HepG2 (cell line): Measurements from ENCODE around the gene ZMIZ1. TPM values are rescaled to one million over a fixed set of nuclear protein-coding genes. Genes with fewer than 3 reads are reported as not detected.

Source experiments
- ATAC-seq: fragments of 200-7000 bp; cut with Tn5 transposase; 3 replicates; pipeline ENCODE4 v1.9.1; 2020; ENCODE audit warnings: mild to moderate bottlenecking, moderate library complexity
- BruUV-seq: library from RNA; stranded (reverse); fragments of 400-500 nt; replicated peaks from 2 replicates; lab custom pipeline; 2021; lab: Mats Ljungman, UMichigan
- CTCF ChIA-PET: fragments of 300-600 bp; formaldehyde crosslinking; extraction: SDS; loops from one replicate; lab custom pipeline; 2021; ENCODE audit warnings: low total read pairs, inconsistent platforms, low intra/inter-chr PET ratio; lab: Yijun Ruan, JAX
- POLR2A ChIA-PET: fragments of 350-600 bp; sonication (Branson Sonifier 250); formaldehyde crosslinking; loops from one replicate; lab custom pipeline; 2020; ENCODE audit warnings: antibody characterized with exemption, inconsistent platforms; lab: Yijun Ruan, JAX
- DNase-seq: peaks from one replicate; pipeline ENCODE4 v3.0.0-alpha.2; 2015; ENCODE audit warnings: low spot score
- FAIRE-seq: peaks from 3 replicates; lab custom pipeline; 2011; peaks lifted over from hg19 to GRCh38; lab: Jason Lieb, UNC
- H2AFZ ChIP-seq: one replicate; pipeline ENCODE4 v1.6.1; 2011; ENCODE audit warnings: low read length, inconsistent platforms
- H3K27ac ChIP-seq: fragments of 300-600 bp; 3 replicates; pipeline ENCODE4 v1.8.0; 2011; ENCODE audit warnings: mixed run types, mild to moderate bottlenecking, mixed read lengths, low read length, inconsistent platforms; ENCODE audit not compliant: insufficient read depth; ENCODE audit errors: extremely low read length
- H3K27me3 ChIP-seq, 2 experiments: fragments of 200-600 bp in 1 of 2; 2 replicates in 1 of 2; 3 replicates in 1 of 2; pipeline versions ENCODE4 v1.6.0 to v1.8.0; 2011; ENCODE audit warnings: low read length in 2 of 2, mild to moderate bottlenecking in 2 of 2, moderate library complexity in 2 of 2, inconsistent platforms in 1 of 2; ENCODE audit not compliant: insufficient read depth in 2 of 2, control insufficient read depth in 1 of 2
- H3K36me3 ChIP-seq, 2 experiments: fragments of 200-600 bp in 1 of 2; replicated peaks in 1 of 2; 2 replicates in 1 of 2; 3 replicates in 1 of 2; pipeline versions ENCODE4 v1.5.1 to v1.8.0; 2011; ENCODE audit warnings: low read length in 2 of 2, inconsistent platforms in 1 of 2; ENCODE audit not compliant: insufficient read depth in 2 of 2, control insufficient read depth in 1 of 2
- H3K4me1 ChIP-seq: 2 replicates; pipeline ENCODE4 v1.5.1; 2012; ENCODE audit warnings: low read length, inconsistent platforms; ENCODE audit not compliant: insufficient read depth
- H3K4me2 ChIP-seq: 2 replicates; pipeline ENCODE4 v1.6.0; 2011; ENCODE audit warnings: low read depth, low read length, inconsistent platforms
- H3K4me3 ChIP-seq, 3 experiments: fragments of 200-600 bp in 1 of 3; sonication (generic), shearing (Covaris generic) in 1 of 3; replicated peaks in 1 of 3; 2 replicates each; pipeline ENCODE4 v1.5.1; 2011 to 2016; ENCODE audit warnings: low read length in 3 of 3, inconsistent platforms in 2 of 3, low read depth in 2 of 3, mild to moderate bottlenecking in 2 of 3, control low read depth in 1 of 3, mixed read lengths in 1 of 3; ENCODE audit not compliant: insufficient read depth in 1 of 3
- H3K79me2 ChIP-seq: one replicate; pipeline ENCODE4 v1.6.1; 2011; ENCODE audit warnings: low read length, inconsistent platforms; ENCODE audit not compliant: insufficient read depth
- H3K9ac ChIP-seq: 2 replicates; pipeline ENCODE4 v1.6.0; 2011; ENCODE audit warnings: mild to moderate bottlenecking, low read depth, low read length, inconsistent platforms; ENCODE audit not compliant: insufficient read depth
- H3K9me3 ChIP-seq: 2 replicates; pipeline ENCODE4 v1.5.1; 2012; ENCODE audit warnings: mild to moderate bottlenecking, low read length
- H4K20me1 ChIP-seq: 2 replicates; pipeline ENCODE4 v1.6.0; 2011; ENCODE audit warnings: inconsistent platforms, mild to moderate bottlenecking, low read length, moderate library complexity; ENCODE audit not compliant: insufficient read depth
- CBFB ChIP-seq: sonication (generic); formaldehyde crosslinking; IDR thresholded peaks from 2 replicates; pipeline ENCODE4 v1.4.0; 2020; ENCODE audit warnings: missing genetic modification reagents
- FOXK2 ChIP-seq: fragments of 450-650 bp; IDR thresholded peaks from 2 replicates; pipeline ENCODE4 v1.6.1; 2016
- FOXM1 ChIP-seq: sonication (generic); formaldehyde crosslinking; IDR thresholded peaks from 2 replicates; pipeline ENCODE4 v1.5.0; 2020; ENCODE audit warnings: missing genetic modification reagents
- FOXO1 ChIP-seq: sonication (generic); formaldehyde crosslinking; IDR thresholded peaks from 2 replicates; pipeline ENCODE4 v1.4.0; 2020; ENCODE audit warnings: missing genetic modification reagents
- MAFF ChIP-seq: IDR thresholded peaks from 2 replicates; pipeline ENCODE4 v1.6.1; 2011; ENCODE audit warnings: low read depth, low read length, improper control_type of control experiment
- ZFY ChIP-seq: sonication (generic); formaldehyde crosslinking; IDR thresholded peaks from 2 replicates; pipeline ENCODE4 v1.4.0; 2020; ENCODE audit warnings: missing genetic modification reagents
- ZMYM2 ChIP-seq: sonication (generic); formaldehyde crosslinking; IDR thresholded peaks from 2 replicates; pipeline ENCODE4 v1.8.0; 2022; ENCODE audit warnings: mild to moderate bottlenecking, missing genetic modification reagents
- WGBS: methylation state at CpG from one replicate; pipeline ENCODE4 v1.1.6; 2017; ENCODE audit warnings: low lambda C conversion rate; 5-methylcytosine and 5-hydroxymethylcytosine counted together
- in situ Hi-C: cut with HindIII; loops from 2 replicates; pipeline ENCODE4 v1.10.0; 2017; ENCODE audit warnings: low pct_unique_long_range_greater_than_20kb; ENCODE audit not compliant: extremely low pct_ligation_motif_present
- intact Hi-C: fragments of 100-400 bp; cut with micrococcal nuclease; formaldehyde crosslinking; loops from one replicate; pipeline ENCODE4 v1.10.0; 2022; ENCODE audit not compliant: unreplicated experiment
- polyA plus RNA-seq, 8 experiments: library from polyadenylated mRNA; depleted of rRNA in 3 of 8; stranded (reverse) in 7 of 8; unstranded in 1 of 8; fragments of >200 nt; fragmentation: Illumina TruSeq in 4 of 8; extraction: Trizol in 4 of 8; gene quantifications; 2 replicates each; pipeline versions ENCODE4 v1.2.1 to v1.2.3, GENCODE V29; 2011 to 2016; ENCODE audit warnings: low read depth in 4 of 8, missing spikeins in 1 of 8, mixed read lengths in 1 of 8; ENCODE audit not compliant: insufficient read depth in 1 of 8
- total RNA-seq, 5 experiments: library from RNA; depleted of rRNA; stranded (reverse); fragments of >200 nt; fragmentation: Illumina TruSeq; extraction: Trizol; gene quantifications; 2 replicates each; pipeline ENCODE4 v1.2.3, GENCODE V29; 2016; ENCODE audit warnings: low read depth in 1 of 5
- TF ChIP-seq, protein P1 (sequence below): sonication (generic); formaldehyde crosslinking; IDR thresholded peaks from 2 replicates; pipeline ENCODE4 v1.5.1; 2020; ENCODE audit warnings: mild to moderate bottlenecking, missing genetic modification reagents, borderline replicate concordance
- TF ChIP-seq, protein P2 (sequence below): sonication (generic); formaldehyde crosslinking; IDR thresholded peaks from 2 replicates; pipeline ENCODE4 v1.9.0; 2022; ENCODE audit warnings: missing genetic modification reagents, mild to moderate bottlenecking, borderline replicate concordance
- TF ChIP-seq, protein P3 (sequence below): sonication (generic); IDR thresholded peaks from 2 replicates; pipeline ENCODE4 v1.6.1; 2016; ENCODE audit warnings: low read depth, borderline replicate concordance
- TF ChIP-seq, protein P4 (sequence below): sonication (generic); formaldehyde crosslinking; IDR thresholded peaks from 2 replicates; pipeline ENCODE4 v1.4.0; 2020; ENCODE audit warnings: missing genetic modification reagents, borderline replicate concordance

ZMIZ1 gene
- total and polyA plus RNA-seq, 2 of the 13 experiments (the other 11 are each of a cell fraction or from before 2014, with no cell fraction given), result 5.3 to 10.2 TPM

DNA sequence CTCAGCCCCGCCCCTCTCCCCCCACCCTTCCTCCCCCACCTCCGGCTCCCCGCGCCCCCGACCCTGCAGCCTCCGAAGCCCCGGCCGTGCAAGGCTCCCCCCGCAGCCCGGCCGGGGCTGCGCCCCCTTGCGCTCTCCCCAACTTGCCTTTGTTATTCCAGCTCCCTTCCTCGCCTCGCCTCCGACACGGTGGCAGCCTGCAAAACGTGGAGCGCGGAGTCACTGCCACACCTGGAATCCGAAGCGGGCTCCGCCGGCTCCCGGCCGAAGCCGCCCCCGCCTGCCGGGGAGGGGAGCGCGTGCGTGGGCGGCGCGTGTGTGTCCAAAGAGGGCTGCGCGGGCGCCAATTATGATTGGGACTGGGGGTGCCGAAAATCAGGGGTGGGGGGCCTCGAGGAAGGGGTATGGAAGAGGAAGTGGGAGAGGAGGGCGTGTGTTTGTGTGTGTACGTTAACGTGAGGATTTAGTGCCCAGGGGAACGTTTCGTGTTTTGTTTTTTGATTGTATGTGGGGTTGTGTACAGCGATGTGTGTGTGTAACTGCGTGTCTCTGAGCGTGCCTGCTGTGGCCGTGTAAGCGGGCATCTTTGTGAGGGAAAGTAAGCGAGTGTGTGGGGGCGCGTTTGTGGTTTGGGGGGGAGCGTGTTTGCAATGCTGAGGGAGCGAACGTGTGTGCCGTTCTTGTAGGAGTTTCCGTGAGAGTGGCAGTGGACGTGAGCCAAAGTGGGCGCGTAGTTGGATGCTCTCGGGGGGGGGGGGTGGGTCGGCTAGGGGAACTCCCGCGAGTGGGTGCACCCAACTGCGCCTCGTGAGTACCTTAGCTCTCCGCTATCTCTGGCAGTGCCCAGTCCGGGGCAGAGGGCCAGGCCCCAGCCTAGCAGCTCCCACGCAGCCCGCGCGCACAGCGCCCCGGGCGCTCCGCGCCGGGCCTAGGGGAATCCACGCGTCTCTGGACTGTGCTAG lies 1.2 kb upstream of the ZMIZ1 start:
- Histone ChIP-seq H3K36me3 (no peaks in the 10 kb centered on the region), H4K20me1 (peaks cover 19% of the 10 kb centered on the region; the same call in 1 of the 2 replicates), H3K4me2 (peak overlapping the region; percentile 98), H3K4me1 (peaks cover 56% of the 10 kb centered on the region), H3K79me2 (peaks cover 30% of the 10 kb centered on the region), H3K4me3 (peak overlapping the region; percentile 93 to 98 (median 93)), H3K27ac (peak overlapping the region; percentile 29), H3K9ac (peak overlapping the region; percentile 69), H3K9me3 (no peaks in the 10 kb centered on the region), H3K27me3 (no peaks in the 10 kb centered on the region; a peak in 1 of 5 replicates), H2AFZ (no peak overlapping the region)
- peak; percentile 83 for DNase-seq
- in situ Hi-C loops, result no loop called here
- POLR2A ChIA-PET, result interaction anchor here (0.9 to 6.9 kb wide), 11 partner anchors 9 to 214 kb away, joined by 3 to 54 read pairs (median 5); no protein-coding TSS in a partner anchor
- FAIRE-seq, result peak; percentile 30
- BruUV-seq, result no TSS peak
- intact Hi-C loops, result loop anchor here (1.0 to 5.0 kb wide), 4 partner anchors 8 to 410 kb away; no protein-coding TSS in a partner anchor
- CTCF ChIA-PET, result interaction anchor here (1.3 kb wide), 1 partner anchor 128 kb away, joined by 4 read pairs; no protein-coding TSS in a partner anchor
- WGBS, result 3% methylated on average over 46 of the region's 81 CpGs
- ATAC-seq, result peak; percentile 39
- TF ChIP-seq ZFY (0 out of 2 replicates have a peak, but pooled peaks have one; percentile 11), FOXK2 (no peak), CBFB (no peak), FOXO1 (no peak), MAFF (no peak), FOXM1 (no peak), ZMYM2 (no peak)
- TF ChIP-seq, protein P1, sequence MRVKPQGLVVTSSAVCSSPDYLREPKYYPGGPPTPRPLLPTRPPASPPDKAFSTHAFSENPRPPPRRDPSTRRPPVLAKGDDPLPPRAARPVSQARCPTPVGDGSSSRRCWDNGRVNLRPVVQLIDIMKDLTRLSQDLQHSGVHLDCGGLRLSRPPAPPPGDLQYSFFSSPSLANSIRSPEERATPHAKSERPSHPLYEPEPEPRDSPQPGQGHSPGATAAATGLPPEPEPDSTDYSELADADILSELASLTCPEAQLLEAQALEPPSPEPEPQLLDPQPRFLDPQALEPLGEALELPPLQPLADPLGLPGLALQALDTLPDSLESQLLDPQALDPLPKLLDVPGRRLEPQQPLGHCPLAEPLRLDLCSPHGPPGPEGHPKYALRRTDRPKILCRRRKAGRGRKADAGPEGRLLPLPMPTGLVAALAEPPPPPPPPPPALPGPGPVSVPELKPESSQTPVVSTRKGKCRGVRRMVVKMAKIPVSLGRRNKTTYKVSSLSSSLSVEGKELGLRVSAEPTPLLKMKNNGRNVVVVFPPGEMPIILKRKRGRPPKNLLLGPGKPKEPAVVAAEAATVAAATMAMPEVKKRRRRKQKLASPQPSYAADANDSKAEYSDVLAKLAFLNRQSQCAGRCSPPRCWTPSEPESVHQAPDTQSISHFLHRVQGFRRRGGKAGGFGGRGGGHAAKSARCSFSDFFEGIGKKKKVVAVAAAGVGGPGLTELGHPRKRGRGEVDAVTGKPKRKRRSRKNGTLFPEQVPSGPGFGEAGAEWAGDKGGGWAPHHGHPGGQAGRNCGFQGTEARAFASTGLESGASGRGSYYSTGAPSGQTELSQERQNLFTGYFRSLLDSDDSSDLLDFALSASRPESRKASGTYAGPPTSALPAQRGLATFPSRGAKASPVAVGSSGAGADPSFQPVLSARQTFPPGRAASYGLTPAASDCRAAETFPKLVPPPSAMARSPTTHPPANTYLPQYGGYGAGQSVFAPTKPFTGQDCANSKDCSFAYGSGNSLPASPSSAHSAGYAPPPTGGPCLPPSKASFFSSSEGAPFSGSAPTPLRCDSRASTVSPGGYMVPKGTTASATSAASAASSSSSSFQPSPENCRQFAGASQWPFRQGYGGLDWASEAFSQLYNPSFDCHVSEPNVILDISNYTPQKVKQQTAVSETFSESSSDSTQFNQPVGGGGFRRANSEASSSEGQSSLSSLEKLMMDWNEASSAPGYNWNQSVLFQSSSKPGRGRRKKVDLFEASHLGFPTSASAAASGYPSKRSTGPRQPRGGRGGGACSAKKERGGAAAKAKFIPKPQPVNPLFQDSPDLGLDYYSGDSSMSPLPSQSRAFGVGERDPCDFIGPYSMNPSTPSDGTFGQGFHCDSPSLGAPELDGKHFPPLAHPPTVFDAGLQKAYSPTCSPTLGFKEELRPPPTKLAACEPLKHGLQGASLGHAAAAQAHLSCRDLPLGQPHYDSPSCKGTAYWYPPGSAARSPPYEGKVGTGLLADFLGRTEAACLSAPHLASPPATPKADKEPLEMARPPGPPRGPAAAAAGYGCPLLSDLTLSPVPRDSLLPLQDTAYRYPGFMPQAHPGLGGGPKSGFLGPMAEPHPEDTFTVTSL (CRISPR knock-in tag), result peak; percentile 61; the same call in 1 of the 2 replicates
- TF ChIP-seq, protein P2, sequence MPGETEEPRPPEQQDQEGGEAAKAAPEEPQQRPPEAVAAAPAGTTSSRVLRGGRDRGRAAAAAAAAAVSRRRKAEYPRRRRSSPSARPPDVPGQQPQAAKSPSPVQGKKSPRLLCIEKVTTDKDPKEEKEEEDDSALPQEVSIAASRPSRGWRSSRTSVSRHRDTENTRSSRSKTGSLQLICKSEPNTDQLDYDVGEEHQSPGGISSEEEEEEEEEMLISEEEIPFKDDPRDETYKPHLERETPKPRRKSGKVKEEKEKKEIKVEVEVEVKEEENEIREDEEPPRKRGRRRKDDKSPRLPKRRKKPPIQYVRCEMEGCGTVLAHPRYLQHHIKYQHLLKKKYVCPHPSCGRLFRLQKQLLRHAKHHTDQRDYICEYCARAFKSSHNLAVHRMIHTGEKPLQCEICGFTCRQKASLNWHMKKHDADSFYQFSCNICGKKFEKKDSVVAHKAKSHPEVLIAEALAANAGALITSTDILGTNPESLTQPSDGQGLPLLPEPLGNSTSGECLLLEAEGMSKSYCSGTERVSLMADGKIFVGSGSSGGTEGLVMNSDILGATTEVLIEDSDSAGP, result peak; percentile 60; the same call in 1 of the 2 replicates
- TF ChIP-seq, protein P3, sequence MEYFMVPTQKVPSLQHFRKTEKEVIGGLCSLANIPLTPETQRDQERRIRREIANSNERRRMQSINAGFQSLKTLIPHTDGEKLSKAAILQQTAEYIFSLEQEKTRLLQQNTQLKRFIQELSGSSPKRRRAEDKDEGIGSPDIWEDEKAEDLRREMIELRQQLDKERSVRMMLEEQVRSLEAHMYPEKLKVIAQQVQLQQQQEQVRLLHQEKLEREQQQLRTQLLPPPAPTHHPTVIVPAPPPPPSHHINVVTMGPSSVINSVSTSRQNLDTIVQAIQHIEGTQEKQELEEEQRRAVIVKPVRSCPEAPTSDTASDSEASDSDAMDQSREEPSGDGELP, result no peak
- TF ChIP-seq, protein P4, sequence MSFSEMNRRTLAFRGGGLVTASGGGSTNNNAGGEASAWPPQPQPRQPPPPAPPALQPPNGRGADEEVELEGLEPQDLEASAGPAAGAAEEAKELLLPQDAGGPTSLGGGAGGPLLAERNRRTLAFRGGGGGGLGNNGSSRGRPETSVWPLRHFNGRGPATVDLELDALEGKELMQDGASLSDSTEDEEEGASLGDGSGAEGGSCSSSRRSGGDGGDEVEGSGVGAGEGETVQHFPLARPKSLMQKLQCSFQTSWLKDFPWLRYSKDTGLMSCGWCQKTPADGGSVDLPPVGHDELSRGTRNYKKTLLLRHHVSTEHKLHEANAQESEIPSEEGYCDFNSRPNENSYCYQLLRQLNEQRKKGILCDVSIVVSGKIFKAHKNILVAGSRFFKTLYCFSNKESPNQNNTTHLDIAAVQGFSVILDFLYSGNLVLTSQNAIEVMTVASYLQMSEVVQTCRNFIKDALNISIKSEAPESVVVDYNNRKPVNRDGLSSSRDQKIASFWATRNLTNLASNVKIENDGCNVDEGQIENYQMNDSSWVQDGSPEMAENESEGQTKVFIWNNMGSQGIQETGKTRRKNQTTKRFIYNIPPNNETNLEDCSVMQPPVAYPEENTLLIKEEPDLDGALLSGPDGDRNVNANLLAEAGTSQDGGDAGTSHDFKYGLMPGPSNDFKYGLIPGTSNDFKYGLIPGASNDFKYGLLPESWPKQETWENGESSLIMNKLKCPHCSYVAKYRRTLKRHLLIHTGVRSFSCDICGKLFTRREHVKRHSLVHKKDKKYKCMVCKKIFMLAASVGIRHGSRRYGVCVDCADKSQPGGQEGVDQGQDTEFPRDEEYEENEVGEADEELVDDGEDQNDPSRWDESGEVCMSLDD, result no peak
